ENCODE results near the gene ARHGEF33. TPM values are rescaled to one million over a fixed set of nuclear protein-coding genes. Genes with fewer than 3 reads are reported as not detected.

The ARHGEF33 gene
- total RNA-seq, 1 donor: 0.72 TPM

DNA sequence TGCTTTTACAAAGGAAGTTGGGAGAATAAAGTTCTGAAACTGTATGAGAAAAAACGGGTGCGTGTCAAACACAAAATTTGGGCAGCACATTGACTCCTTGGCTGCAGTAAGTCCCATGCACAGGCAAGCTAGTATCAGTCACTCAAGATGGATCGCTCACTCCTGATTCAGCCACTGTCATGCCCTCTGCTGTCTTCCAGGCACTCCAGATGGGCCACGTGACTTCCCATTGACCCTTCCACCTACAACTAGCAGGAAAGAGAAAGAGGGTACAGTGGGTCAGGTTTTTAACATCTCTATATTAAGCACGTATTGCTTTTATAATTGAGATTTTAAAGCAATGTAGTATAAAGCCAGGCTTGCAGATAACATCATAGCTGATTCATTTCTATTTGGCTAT lies 8.6 kb downstream of the ARHGEF33 start:
- no peaks in the 10 kb centered on the region for H4K20me1 ChIP-seq (ENCODE audit: insufficient read depth, low read length)
- DNase-seq (ENCODE audit: insufficient read length, low spot score, missing footprints): no peak
- no peak overlapping the region for H3K27ac ChIP-seq (ENCODE audit: low read depth, low read length)
- no peaks in the 10 kb centered on the region for H3K27me3 ChIP-seq (ENCODE audit: insufficient read depth, low read length)
- H2AFZ ChIP-seq (ENCODE audit: low read length): no peak overlapping the region
- H3K4me2 ChIP-seq (ENCODE audit: insufficient read depth, low read length): no peak overlapping the region
- no peaks in the 10 kb centered on the region for H3K9me3 ChIP-seq (ENCODE audit: low read depth, low read length)
- no peak overlapping the region for H3K4me3 ChIP-seq (ENCODE audit: insufficient read depth, low read length)
- TF ChIP-seq, protein P1, sequence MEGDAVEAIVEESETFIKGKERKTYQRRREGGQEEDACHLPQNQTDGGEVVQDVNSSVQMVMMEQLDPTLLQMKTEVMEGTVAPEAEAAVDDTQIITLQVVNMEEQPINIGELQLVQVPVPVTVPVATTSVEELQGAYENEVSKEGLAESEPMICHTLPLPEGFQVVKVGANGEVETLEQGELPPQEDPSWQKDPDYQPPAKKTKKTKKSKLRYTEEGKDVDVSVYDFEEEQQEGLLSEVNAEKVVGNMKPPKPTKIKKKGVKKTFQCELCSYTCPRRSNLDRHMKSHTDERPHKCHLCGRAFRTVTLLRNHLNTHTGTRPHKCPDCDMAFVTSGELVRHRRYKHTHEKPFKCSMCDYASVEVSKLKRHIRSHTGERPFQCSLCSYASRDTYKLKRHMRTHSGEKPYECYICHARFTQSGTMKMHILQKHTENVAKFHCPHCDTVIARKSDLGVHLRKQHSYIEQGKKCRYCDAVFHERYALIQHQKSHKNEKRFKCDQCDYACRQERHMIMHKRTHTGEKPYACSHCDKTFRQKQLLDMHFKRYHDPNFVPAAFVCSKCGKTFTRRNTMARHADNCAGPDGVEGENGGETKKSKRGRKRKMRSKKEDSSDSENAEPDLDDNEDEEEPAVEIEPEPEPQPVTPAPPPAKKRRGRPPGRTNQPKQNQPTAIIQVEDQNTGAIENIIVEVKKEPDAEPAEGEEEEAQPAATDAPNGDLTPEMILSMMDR (IDR thresholded peaks at IDR 0.05; ENCODE audit: extremely low read depth, low read depth, low read length): no peak
- H3K4me1 ChIP-seq (ENCODE audit: insufficient read depth, low read length): no peaks in the 10 kb centered on the region
- H3K79me2 ChIP-seq (ENCODE audit: insufficient read depth, low read length): no peaks in the 10 kb centered on the region
- H3K36me3 ChIP-seq (ENCODE audit: insufficient read depth, low read length): no peaks in the 10 kb centered on the region

DNA sequence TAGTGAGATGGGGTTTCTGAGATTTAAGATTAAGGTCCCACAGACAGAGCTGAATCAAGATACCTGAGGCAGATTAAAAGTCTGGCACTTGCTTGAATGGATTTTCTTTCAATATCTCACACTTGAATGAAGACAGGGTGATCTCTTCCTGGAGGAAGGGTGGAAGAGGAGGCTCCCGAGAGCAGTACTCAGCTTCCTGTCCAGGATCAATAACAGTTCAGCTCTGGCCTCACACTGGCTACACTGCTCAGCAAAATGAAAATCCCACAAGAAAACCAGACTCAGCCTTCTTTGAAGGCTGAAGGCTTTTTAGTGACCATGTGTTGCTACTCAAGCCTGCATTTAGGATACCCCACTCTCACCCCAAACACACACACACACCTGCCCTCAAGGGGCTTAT lies 11.1 kb downstream of the ARHGEF33 start:
- H3K27ac ChIP-seq (ENCODE audit: low read depth, low read length): no peak overlapping the region
- no peaks in the 10 kb centered on the region for H3K36me3 ChIP-seq (ENCODE audit: insufficient read depth, low read length)
- H3K4me1 ChIP-seq (ENCODE audit: insufficient read depth, low read length): no peaks in the 10 kb centered on the region
- H3K9me3 ChIP-seq (ENCODE audit: low read depth, low read length): no peaks in the 10 kb centered on the region
- H3K27me3 ChIP-seq (ENCODE audit: insufficient read depth, low read length): no peaks in the 10 kb centered on the region
- DNase-seq (ENCODE audit: insufficient read length, low spot score, missing footprints): no peak
- H3K79me2 ChIP-seq (ENCODE audit: insufficient read depth, low read length): no peaks in the 10 kb centered on the region
- no peaks in the 10 kb centered on the region for H4K20me1 ChIP-seq (ENCODE audit: insufficient read depth, low read length)
- no peak overlapping the region for H3K4me3 ChIP-seq (ENCODE audit: insufficient read depth, low read length)
- TF ChIP-seq, protein P1 (IDR thresholded peaks at IDR 0.05; ENCODE audit: extremely low read depth, low read depth, low read length): no peak
- H3K4me2 ChIP-seq (ENCODE audit: insufficient read depth, low read length): no peak overlapping the region
- no peak overlapping the region for H2AFZ ChIP-seq (ENCODE audit: low read length)

DNA sequence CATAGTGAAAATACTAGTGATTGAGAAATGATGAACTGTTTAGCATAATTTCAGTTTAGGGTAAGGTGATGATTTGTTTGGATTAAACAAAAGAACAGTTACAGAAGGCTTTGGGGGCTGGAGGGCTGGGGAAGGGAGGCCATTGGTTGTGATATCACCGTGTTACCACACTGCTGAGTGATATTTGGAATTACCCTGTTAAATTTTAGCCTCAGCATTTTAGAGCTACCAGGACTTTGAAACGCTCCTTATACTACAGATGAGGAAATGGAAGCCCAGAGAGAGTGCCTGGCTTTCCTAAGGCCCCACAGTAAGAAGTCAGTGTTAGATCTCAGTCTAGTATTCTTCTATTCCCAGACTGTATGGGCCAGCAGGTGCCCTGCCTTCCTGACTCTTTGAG lies 15.6 kb downstream of the ARHGEF33 start:
- H3K36me3 ChIP-seq (ENCODE audit: insufficient read depth, low read length): no peaks in the 10 kb centered on the region
- H4K20me1 ChIP-seq (ENCODE audit: insufficient read depth, low read length): no peaks in the 10 kb centered on the region
- H3K4me1 ChIP-seq (ENCODE audit: insufficient read depth, low read length): no peaks in the 10 kb centered on the region
- no peaks in the 10 kb centered on the region for H3K9me3 ChIP-seq (ENCODE audit: low read depth, low read length)
- no peaks in the 10 kb centered on the region for H3K79me2 ChIP-seq (ENCODE audit: insufficient read depth, low read length)
- no peak for DNase-seq (ENCODE audit: insufficient read length, low spot score, missing footprints)
- no peak overlapping the region for H3K27ac ChIP-seq (ENCODE audit: low read depth, low read length)
- no peak overlapping the region for H3K4me3 ChIP-seq (ENCODE audit: insufficient read depth, low read length)
- H3K4me2 ChIP-seq (ENCODE audit: insufficient read depth, low read length): no peak overlapping the region
- H3K27me3 ChIP-seq (ENCODE audit: insufficient read depth, low read length): no peaks in the 10 kb centered on the region
- TF ChIP-seq, protein P1 (IDR thresholded peaks at IDR 0.05; ENCODE audit: extremely low read depth, low read depth, low read length): no peak
- H2AFZ ChIP-seq (ENCODE audit: low read length): no peak overlapping the region

DNA sequence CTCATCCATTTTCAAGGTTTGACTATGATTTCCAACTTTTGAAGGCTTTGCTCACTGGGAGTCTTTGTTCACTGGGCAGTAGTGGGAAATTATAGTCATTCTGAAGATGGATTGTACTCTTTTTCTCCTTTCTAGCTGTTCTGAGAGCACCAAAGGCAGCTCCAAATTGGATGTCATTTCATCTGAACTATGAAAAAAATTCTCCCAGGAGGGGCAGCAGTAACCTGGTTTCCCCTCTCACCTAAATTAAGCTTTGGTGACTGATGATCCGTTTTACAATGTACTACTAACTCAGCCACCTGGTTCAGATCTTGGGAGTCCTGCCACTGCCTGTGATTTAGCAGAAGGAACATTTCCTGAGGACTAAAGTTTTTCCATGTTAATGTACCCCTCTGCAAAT lies 17.6 kb downstream of the ARHGEF33 start:
- Histone ChIP-seq H3K27me3 (ENCODE audit: insufficient read depth, low read length) (no peaks in the 10 kb centered on the region), H3K4me3 (ENCODE audit: insufficient read depth, low read length) (no peak overlapping the region), H3K27ac (ENCODE audit: low read depth, low read length) (no peak overlapping the region), H3K9me3 (ENCODE audit: low read depth, low read length) (no peaks in the 10 kb centered on the region), H4K20me1 (ENCODE audit: insufficient read depth, low read length) (no peaks in the 10 kb centered on the region), H3K4me1 (ENCODE audit: insufficient read depth, low read length) (no peaks in the 10 kb centered on the region), H3K79me2 (ENCODE audit: insufficient read depth, low read length) (no peaks in the 10 kb centered on the region), H3K36me3 (ENCODE audit: insufficient read depth, low read length) (no peaks in the 10 kb centered on the region), H3K4me2 (ENCODE audit: insufficient read depth, low read length) (no peak overlapping the region), H2AFZ (ENCODE audit: low read length) (no peak overlapping the region)
- TF ChIP-seq, protein P1 (IDR thresholded peaks at IDR 0.05; ENCODE audit: extremely low read depth, low read depth, low read length): no peak
- no peak for DNase-seq (ENCODE audit: insufficient read length, low spot score, missing footprints)

All from osteoblast (primary cell).